IMR-90 (cell line): ENCODE measurements around the gene TRIM28. TPM values are rescaled to one million over a fixed set of nuclear protein-coding genes. Genes with fewer than 3 reads are reported as not detected.

ENCODE experiments used
- ATAC-seq: fragments of 200-7000 bp; cut with Tn5 transposase; 2 replicates; pipeline ENCODE4 v1.9.1; 2020; ENCODE audit warnings: low read depth, mild to moderate bottlenecking, moderate library complexity
- BruUV-seq: library from RNA; stranded (reverse); fragments of 400-500 nt; replicated peaks from 2 replicates; lab custom pipeline; 2021; lab: Mats Ljungman, UMichigan
- CTCF ChIA-PET: fragments of 300-600 bp; formaldehyde crosslinking; extraction: SDS; loops from one replicate; lab custom pipeline; 2021; ENCODE audit warnings: antibody characterized with exemption; lab: Yijun Ruan, JAX
- POLR2A ChIA-PET: fragments of 300-600 bp; sonication (Branson Sonifier 250); formaldehyde crosslinking; loops from one replicate; lab custom pipeline; 2022; ENCODE audit warnings: antibody characterized with exemption; ENCODE audit not compliant: unreplicated experiment; lab: Charles Lee
- DNase-seq: peaks from one replicate; pipeline ENCODE4 v3.0.0; 2013
- H2AFZ ChIP-seq: replicated peaks from 2 replicates; pipeline ENCODE3; 2013; ENCODE audit warnings: low read length, mild to moderate bottlenecking; ENCODE audit not compliant: poor library complexity
- H2AK5ac ChIP-seq: 2 replicates; pipeline ENCODE4 v1.6.1; 2013; ENCODE audit warnings: low read depth, low read length, inconsistent platforms
- H2AK9ac ChIP-seq: replicated peaks from 2 replicates; pipeline ENCODE3; 2013; ENCODE audit warnings: mild to moderate bottlenecking, low read depth, low read length, moderate library complexity; ENCODE audit not compliant: poor library complexity
- H2BK120ac ChIP-seq: 2 replicates; pipeline ENCODE4 v1.6.1; 2013; ENCODE audit warnings: low read depth, low read length, inconsistent platforms
- H2BK15ac ChIP-seq: 3 replicates; pipeline ENCODE4 v1.6.1; 2013; ENCODE audit warnings: low read depth, low read length, inconsistent platforms
- H2BK20ac ChIP-seq: 2 replicates; pipeline ENCODE4 v1.6.1; 2013; ENCODE audit warnings: low read depth, mild to moderate bottlenecking, inconsistent platforms, low read length, moderate library complexity
- H2BK5ac ChIP-seq: 2 replicates; pipeline ENCODE4 v1.6.1; 2013; ENCODE audit warnings: mild to moderate bottlenecking, low read depth, low read length, inconsistent platforms; ENCODE audit not compliant: poor library complexity, severe bottlenecking
- H3K14ac ChIP-seq: replicated peaks from 2 replicates; pipeline ENCODE4 v1.6.1; 2013; ENCODE audit warnings: low read depth, low read length, inconsistent platforms
- H3K18ac ChIP-seq: 2 replicates; pipeline ENCODE4 v1.6.1; 2013; ENCODE audit warnings: low read depth, low read length, control low read depth
- H3K23ac ChIP-seq: 2 replicates; pipeline ENCODE4 v1.6.1; 2013; ENCODE audit warnings: low read depth, low read length, inconsistent platforms
- H3K27ac ChIP-seq: 2 replicates; pipeline ENCODE4 v1.5.1; 2013; ENCODE audit warnings: mild to moderate bottlenecking, control low read depth, low read length; ENCODE audit not compliant: insufficient read depth
- H3K27me3 ChIP-seq: 2 replicates; pipeline ENCODE4 v1.6.1; 2013; ENCODE audit warnings: low read length; ENCODE audit not compliant: control insufficient read depth, insufficient read depth
- H3K36me3 ChIP-seq: 2 replicates; pipeline ENCODE4 v1.6.1; 2013; ENCODE audit warnings: low read length, mixed read lengths; ENCODE audit not compliant: control insufficient read depth, insufficient read depth
- H3K4ac ChIP-seq: 2 replicates; pipeline ENCODE4 v1.6.1; 2013; ENCODE audit warnings: low read depth, low read length, inconsistent platforms
- H3K4me1 ChIP-seq: 2 replicates; pipeline ENCODE4 v1.6.1; 2013; ENCODE audit warnings: low read length, mixed read lengths; ENCODE audit not compliant: control insufficient read depth, insufficient read depth
- H3K4me2 ChIP-seq: 2 replicates; pipeline ENCODE4 v1.6.1; 2013; ENCODE audit warnings: low read depth, mild to moderate bottlenecking, control low read depth, low read length, moderate library complexity
- H3K4me3 ChIP-seq: 2 replicates; pipeline ENCODE4 v1.5.1; 2013; ENCODE audit warnings: low read depth, mild to moderate bottlenecking, control low read depth, low read length, moderate library complexity; ENCODE audit not compliant: insufficient read depth
- H3K56ac ChIP-seq: 2 replicates; pipeline ENCODE4 v1.6.1; 2013; ENCODE audit warnings: low read length, inconsistent platforms; ENCODE audit not compliant: insufficient read depth; ENCODE audit errors: extremely low read depth
- H3K79me1 ChIP-seq, 2 experiments: 2 replicates each; pipeline ENCODE4 v1.6.1; 2013; ENCODE audit warnings: low read length in 2 of 2, inconsistent platforms in 1 of 2, low read depth in 1 of 2
- H3K9ac ChIP-seq: 2 replicates; pipeline ENCODE4 v1.6.1; 2013; ENCODE audit warnings: low read depth, low read length, control low read depth
- H3K9me1 ChIP-seq: 2 replicates; pipeline ENCODE4 v1.6.1; 2013; ENCODE audit warnings: low read length, inconsistent platforms; ENCODE audit not compliant: insufficient read depth
- H3K9me3 ChIP-seq: 2 replicates; pipeline ENCODE4 v1.6.1; 2013; ENCODE audit warnings: low read length; ENCODE audit not compliant: control insufficient read depth, insufficient read depth
- H4K20me1 ChIP-seq: 2 replicates; pipeline ENCODE4 v1.6.1; 2013; ENCODE audit warnings: low read length, inconsistent platforms; ENCODE audit not compliant: insufficient read depth
- H4K5ac ChIP-seq: 2 replicates; pipeline ENCODE4 v1.6.1; 2013; ENCODE audit warnings: mild to moderate bottlenecking, low read depth, low read length, control low read depth
- H4K8ac ChIP-seq, 2 experiments: 2 replicates each; pipeline ENCODE4 v1.6.1; 2013; ENCODE audit warnings: low read depth in 2 of 2, low read length in 2 of 2, control low read depth in 1 of 2, inconsistent platforms in 1 of 2
- H4K91ac ChIP-seq: 2 replicates; pipeline ENCODE4 v1.6.1; 2013; ENCODE audit warnings: low read depth, low read length, inconsistent platforms; ENCODE audit not compliant: insufficient read depth
- BHLHE40 ChIP-seq: fragments of 150-350 bp; IDR thresholded peaks from 2 replicates; pipeline ENCODE4 v1.6.1; 2016; ENCODE audit warnings: mild to moderate bottlenecking, low read depth, low read length
- CEBPB ChIP-seq: IDR thresholded peaks from 2 replicates; pipeline ENCODE4 v1.6.1; 2012; ENCODE audit warnings: low read depth, low read length, improper control_type of control experiment
- CHD1 ChIP-seq: IDR thresholded peaks from 2 replicates; pipeline ENCODE4 v1.6.1; 2012; ENCODE audit warnings: low read depth, low read length, improper control_type of control experiment
- FOS ChIP-seq: fragments of 150-350 bp; IDR thresholded peaks from 2 replicates; pipeline ENCODE4 v1.6.1; 2016; ENCODE audit warnings: low read depth, low read length
- MAFK ChIP-seq: IDR thresholded peaks from 2 replicates; pipeline ENCODE4 v1.6.1; 2012; ENCODE audit warnings: low read depth, low read length, improper control_type of control experiment
- MAZ ChIP-seq: IDR thresholded peaks from 2 replicates; pipeline ENCODE4 v1.6.1; 2012; ENCODE audit warnings: low read depth, mild to moderate bottlenecking, low read length, improper control_type of control experiment, moderate library complexity, borderline replicate concordance
- MXI1 ChIP-seq: IDR thresholded peaks from 2 replicates; pipeline ENCODE4 v1.6.1; 2012; ENCODE audit warnings: low read depth, mild to moderate bottlenecking, low read length, moderate library complexity, borderline replicate concordance
- NFE2L2 ChIP-seq: fragments of 150-350 bp; IDR thresholded peaks from 2 replicates; pipeline ENCODE4 v1.6.1; 2016; ENCODE audit warnings: low read depth, mild to moderate bottlenecking, low read length
- POLR2A ChIP-seq: IDR thresholded peaks from 2 replicates; pipeline ENCODE4 v1.6.1; 2012; ENCODE audit warnings: mild to moderate bottlenecking, low read depth, low read length
- RAD21 ChIP-seq: IDR thresholded peaks from 2 replicates; pipeline ENCODE4 v1.6.1; 2012; ENCODE audit warnings: low read length, improper control_type of control experiment
- RCOR1 ChIP-seq: IDR thresholded peaks from 2 replicates; pipeline ENCODE4 v1.6.1; 2012; ENCODE audit warnings: mild to moderate bottlenecking, low read length, improper control_type of control experiment; ENCODE audit not compliant: insufficient replicate concordance
- RFX5 ChIP-seq: IDR thresholded peaks from 2 replicates; pipeline ENCODE4 v1.8.0; 2012; ENCODE audit warnings: low read depth, mild to moderate bottlenecking, low read length, moderate library complexity
- SMC3 ChIP-seq: fragments of 150-350 bp; IDR thresholded peaks from 2 replicates; pipeline ENCODE4 v1.6.1; 2016; ENCODE audit warnings: low read depth, mild to moderate bottlenecking, antibody characterized with exemption, low read length, moderate library complexity
- WGBS, 2 experiments: methylation state at CpG; one replicate each; pipeline versions ENCODE4 v1.1.5 to v1.1.7; 2013; ENCODE audit warnings: missing lambda C conversion rate in 2 of 2; ENCODE audit not compliant: insufficient read length in 1 of 2; ENCODE audit errors: extremely low coverage in 2 of 2; 5-methylcytosine and 5-hydroxymethylcytosine counted together
- dilution Hi-C: fragments of 300-500 bp; cut with HindIII; formaldehyde crosslinking; loops from one replicate; pipeline ENCODE4 v1.14.3; 2018; ENCODE audit warnings: low sequenced_read_pairs; ENCODE audit not compliant: unreplicated experiment
- in situ Hi-C: fragments of 300-500 bp; cut with MboI; formaldehyde crosslinking; loops from 3 replicates; pipeline ENCODE4 v1.14.3; 2019; ENCODE audit warnings: low sequenced_read_pairs, inconsistent platforms, mixed read lengths
- intact Hi-C: fragments of 100-400 bp; cut with micrococcal nuclease; formaldehyde crosslinking; loops from 2 replicates; pipeline ENCODE4 v1.10.0; 2022
- polyA plus RNA-seq, 3 experiments: library from polyadenylated mRNA; depleted of rRNA; stranded (reverse); fragments of >200 nt; gene quantifications; 2 replicates each; pipeline ENCODE4 v1.2.3, GENCODE V29; 2012; ENCODE audit warnings: low replicate concordance in 1 of 3
- total RNA-seq: library from RNA; depleted of rRNA; stranded (reverse); fragments of >200 nt; gene quantifications from 2 replicates; pipeline ENCODE4 v1.2.3, GENCODE V29; 2012
- TF ChIP-seq, protein P1 (sequence below): fragments of 150-350 bp; IDR thresholded peaks from 2 replicates; pipeline ENCODE4 v1.6.1; 2016; ENCODE audit warnings: low read depth, mild to moderate bottlenecking, low read length, moderate library complexity, borderline replicate concordance
- TF ChIP-seq, protein P2 (sequence below): fragments of 150-350 bp; IDR thresholded peaks from 2 replicates; pipeline ENCODE4 v1.6.1; 2017; ENCODE audit warnings: mild to moderate bottlenecking, antibody characterized with exemption, low read length, low read depth

The TRIM28 gene
- total and polyA plus RNA-seq, 2 of the 4 experiments (the other 2 are of a cell fraction) = 349 to 465 TPM

DNA sequence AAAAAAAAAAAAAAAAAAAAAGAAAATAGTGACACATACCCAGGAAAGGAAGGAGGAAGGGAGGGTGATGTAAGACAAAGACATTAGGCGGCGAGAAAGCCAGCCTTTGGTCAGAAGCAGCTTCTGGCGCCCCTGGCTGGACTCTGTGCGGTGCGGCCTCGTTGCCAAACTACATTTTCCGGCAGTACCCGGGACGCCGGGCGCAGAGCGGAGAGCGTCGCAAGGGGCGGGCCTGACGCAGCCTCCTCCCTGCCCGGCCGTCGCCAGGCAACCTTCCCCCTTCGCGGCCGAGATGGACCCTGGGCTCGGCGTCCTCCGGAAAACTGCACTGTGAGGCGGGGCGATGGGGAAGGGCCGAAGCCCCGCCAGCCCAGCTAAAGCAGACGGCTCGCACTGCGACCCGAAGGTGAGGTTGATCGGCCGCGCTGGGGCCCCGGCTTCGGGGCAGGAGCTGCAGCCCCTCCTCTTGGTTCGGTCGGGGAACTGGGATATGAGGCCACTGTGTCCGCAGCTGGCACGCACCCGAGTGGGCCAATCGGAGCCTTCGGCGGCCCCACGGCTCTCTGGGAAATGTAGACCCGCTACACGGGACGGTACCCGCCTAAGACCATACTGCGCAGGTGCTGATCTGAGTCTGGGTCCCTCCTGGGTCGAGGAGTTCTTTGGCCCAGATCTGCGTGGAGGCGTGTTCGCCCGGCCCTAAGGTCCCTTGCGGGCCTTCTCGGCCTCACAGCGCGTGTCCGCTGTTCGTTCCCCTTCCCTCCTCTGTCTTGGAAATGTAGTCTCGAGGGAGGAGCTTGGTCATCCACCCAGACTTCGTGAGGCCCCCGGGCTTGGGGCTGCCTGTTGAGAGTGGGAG is 31.5 kb downstream of the TRIM28 start:
- peak overlapping the region; percentile 56 for H3K4me3 ChIP-seq
- H3K56ac ChIP-seq = peak overlapping the region; percentile 80
- H2AFZ ChIP-seq = peak overlapping the region; percentile 98
- in situ Hi-C loops = no loop called here
- H4K20me1 ChIP-seq = peaks cover 4% of the 10 kb centered on the region
- dilution Hi-C loops = no loop called here
- peak overlapping the region; percentile 71 for H3K9ac ChIP-seq
- peaks cover 2% of the 10 kb centered on the region; the same call in 1 of the 2 replicates for H3K4me1 ChIP-seq
- peak overlapping the region; percentile 17; the same call in 1 of the 3 replicates for H2BK15ac ChIP-seq
- peak overlapping the region; percentile 81 for H2BK120ac ChIP-seq
- peak overlapping the region; percentile 82 for H4K5ac ChIP-seq
- H3K9me3 ChIP-seq = no peaks in the 10 kb centered on the region
- no peak overlapping the region for H2BK20ac ChIP-seq
- H3K4ac ChIP-seq = peak overlapping the region; percentile 86
- 2% methylated on average over 27 of the region's 66 CpGs; no CpG with 5 or more reads in 1 of the 2 experiments for WGBS, 2 experiments
- no peaks in the 10 kb centered on the region for H3K27me3 ChIP-seq
- peak overlapping the region; percentile 95 for H3K14ac ChIP-seq
- H3K27ac ChIP-seq = peak overlapping the region; percentile 74
- POLR2A ChIA-PET = interaction anchor here (0.6 kb wide), 1 partner anchor 228 kb away, joined by 10 read pairs; no protein-coding TSS in a partner anchor
- intact Hi-C loops = no loop called here
- peak overlapping the region; percentile 81 for H3K18ac ChIP-seq
- H2AK9ac ChIP-seq = peak overlapping the region; percentile 96
- H2BK5ac ChIP-seq = peak overlapping the region; percentile 83
- no TSS peak for BruUV-seq
- peak overlapping the region; percentile 95 for H3K4me2 ChIP-seq
- peak overlapping the region; percentile 95 for H2AK5ac ChIP-seq
- peaks cover 4 to 66% of the 10 kb centered on the region in 2 experiments; a peak in 3 of 4 replicates for H3K79me1 ChIP-seq
- peaks cover 17% of the 10 kb centered on the region for H3K9me1 ChIP-seq
- H3K36me3 ChIP-seq = peaks cover 3% of the 10 kb centered on the region; the same call in 1 of the 2 replicates
- peak; percentile 85 for DNase-seq
- CTCF ChIA-PET = no interaction called here
- peak overlapping the region; percentile 83 for H3K23ac ChIP-seq
- ATAC-seq = peak; percentile 69
- H4K8ac ChIP-seq = peak overlapping the region; percentile 83 to 87
- H4K91ac ChIP-seq = peak overlapping the region; percentile 79
- TF ChIP-seq SMC3 = no peak
- no peak for TF ChIP-seq RFX5
- no peak for TF ChIP-seq NFE2L2
- peak; percentile 59 for TF ChIP-seq CEBPB
- peak; percentile 62; the same call in 1 of the 2 replicates for TF ChIP-seq MAZ
- peak; percentile 50; the same call in 1 of the 2 replicates for TF ChIP-seq MXI1
- no peak for TF ChIP-seq MAFK
- peak; percentile 87 for TF ChIP-seq POLR2A
- no peak for TF ChIP-seq FOS
- TF ChIP-seq RCOR1 = no peak
- TF ChIP-seq, protein P1, sequence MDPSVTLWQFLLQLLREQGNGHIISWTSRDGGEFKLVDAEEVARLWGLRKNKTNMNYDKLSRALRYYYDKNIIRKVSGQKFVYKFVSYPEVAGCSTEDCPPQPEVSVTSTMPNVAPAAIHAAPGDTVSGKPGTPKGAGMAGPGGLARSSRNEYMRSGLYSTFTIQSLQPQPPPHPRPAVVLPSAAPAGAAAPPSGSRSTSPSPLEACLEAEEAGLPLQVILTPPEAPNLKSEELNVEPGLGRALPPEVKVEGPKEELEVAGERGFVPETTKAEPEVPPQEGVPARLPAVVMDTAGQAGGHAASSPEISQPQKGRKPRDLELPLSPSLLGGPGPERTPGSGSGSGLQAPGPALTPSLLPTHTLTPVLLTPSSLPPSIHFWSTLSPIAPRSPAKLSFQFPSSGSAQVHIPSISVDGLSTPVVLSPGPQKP = no peak
- TF ChIP-seq, protein P2, sequence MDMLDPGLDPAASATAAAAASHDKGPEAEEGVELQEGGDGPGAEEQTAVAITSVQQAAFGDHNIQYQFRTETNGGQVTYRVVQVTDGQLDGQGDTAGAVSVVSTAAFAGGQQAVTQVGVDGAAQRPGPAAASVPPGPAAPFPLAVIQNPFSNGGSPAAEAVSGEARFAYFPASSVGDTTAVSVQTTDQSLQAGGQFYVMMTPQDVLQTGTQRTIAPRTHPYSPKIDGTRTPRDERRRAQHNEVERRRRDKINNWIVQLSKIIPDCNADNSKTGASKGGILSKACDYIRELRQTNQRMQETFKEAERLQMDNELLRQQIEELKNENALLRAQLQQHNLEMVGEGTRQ = peak; percentile 2; the same call in 1 of the 2 replicates
- peak; percentile 20; the same call in 1 of the 2 replicates for TF ChIP-seq RAD21
- TF ChIP-seq CHD1 = no peak
- TF ChIP-seq BHLHE40 = peak; percentile 8; the same call in 1 of the 2 replicates
